ENCODE measurements around the gene GNB1.
A peak's percentile ranks its signal among the peaks of the same experiment; 100 is the strongest.

The GNB1 gene

GRCh38 chr1:1783320-1783719 is 107.6 kb downstream of the GNB1 start:
- no peak for DNase-seq

GRCh38 chr1:1782399-1783221 is 108.3 kb downstream of the GNB1 start:
- DNase-seq = peak; percentile 67

GRCh38 chr1:1781526-1781903 is 109.4 kb downstream of the GNB1 start:
- no peak for DNase-seq

DNA sequence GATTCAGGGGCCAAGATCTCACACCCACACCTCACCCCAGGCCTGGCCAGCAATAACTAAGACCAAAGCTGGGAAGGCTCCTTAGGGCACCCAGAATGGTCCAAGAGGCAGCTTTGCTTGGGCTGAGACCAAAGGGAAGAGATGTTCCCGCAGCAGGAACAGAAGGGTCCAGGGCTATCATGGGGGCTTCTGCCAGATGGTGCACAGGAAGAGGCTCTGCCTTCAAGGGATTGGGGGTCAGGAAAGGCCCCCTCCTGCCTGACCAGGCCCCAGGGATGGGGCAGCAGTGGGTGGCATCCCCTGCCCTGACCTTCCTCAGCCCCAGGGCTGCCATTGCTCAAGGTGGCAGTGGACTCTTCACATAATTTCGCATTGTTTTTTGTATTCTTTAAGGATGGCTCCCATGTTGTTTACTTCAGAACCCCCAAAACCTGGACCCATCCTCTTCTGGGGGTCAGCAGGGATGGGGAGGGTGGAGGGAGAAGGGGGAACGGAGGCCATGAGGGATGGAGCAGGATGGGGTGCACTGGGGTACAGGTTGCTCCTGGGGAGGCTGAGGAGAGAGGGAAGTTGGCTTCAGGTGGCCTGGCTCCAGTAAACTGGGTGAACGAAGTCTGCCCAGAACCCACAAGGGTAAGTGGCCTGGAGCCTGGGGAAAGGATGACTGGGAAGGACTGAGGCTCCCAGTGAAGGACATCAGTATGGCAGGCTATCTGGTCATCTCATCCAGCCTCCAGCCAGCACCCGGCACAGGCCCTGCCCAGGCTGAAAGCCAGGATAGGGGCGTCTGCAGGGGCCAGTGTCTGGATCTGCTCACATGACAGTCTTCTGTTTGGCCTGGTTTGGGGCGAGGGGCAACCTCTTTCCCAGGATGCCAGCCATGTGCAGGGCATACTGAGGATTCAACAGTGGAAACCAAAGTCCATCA is 110.0 kb downstream of the GNB1 start:
- DNase-seq = no peak

GRCh38 chr1:1779691-1780597 is 110.9 kb downstream of the GNB1 start:
- DNase-seq = no peak

DNA sequence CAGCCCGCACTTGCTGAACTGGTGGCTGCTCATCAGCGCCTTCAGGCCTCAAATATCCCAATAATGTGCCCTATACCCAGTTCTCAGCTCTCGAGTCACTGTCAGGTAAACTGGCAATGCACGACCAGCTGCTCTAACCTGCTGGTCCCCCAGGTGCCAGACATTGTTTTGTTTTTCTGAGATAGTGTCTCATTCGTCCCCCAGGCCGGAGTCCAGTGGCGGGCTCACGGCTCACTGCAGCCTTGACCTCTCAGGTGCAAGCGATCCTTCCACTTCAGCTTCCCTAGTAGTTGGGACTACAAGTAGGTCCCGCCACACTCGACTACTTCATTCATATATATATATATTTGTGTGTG is 111.6 kb downstream of the GNB1 start:
- no peak for DNase-seq

DNA sequence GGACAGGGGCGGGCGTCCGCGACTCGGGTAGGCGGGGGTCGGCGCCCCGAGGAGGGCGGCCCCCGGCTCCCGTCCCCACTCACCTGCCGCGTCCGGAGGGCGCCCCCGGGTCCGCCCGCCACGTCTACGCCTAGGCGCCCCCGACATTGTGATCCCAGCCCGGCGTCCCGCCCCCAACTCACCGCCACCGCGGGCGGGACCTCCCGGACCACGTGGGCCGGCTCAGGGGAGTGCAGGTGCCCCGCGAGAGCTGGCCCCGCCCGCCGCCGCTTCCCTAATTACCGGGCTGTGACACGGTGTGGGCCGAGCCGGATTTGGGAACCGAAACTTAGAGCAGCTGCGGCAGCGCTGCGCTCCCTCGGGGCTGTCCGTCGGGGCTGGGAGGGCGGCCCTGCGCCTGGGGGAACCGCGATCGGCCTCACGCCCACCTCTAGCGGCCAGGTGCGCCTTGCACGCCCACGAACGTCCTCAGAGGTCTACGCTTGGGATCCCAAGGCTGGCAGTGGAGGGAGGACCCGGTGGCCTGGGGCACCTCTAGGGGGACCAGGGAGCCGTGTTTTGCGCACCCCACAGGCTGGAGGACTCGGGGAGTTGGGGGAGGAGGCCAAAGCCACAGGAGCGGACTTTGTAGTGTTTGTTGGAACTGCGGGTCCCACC is 112.1 kb downstream of the GNB1 start:
- peak; percentile 76 for DNase-seq

- peak; percentile 75 for DNase-seq
Observed at GRCh38 chr1:1777950-1778662, 112.8 kb downstream of the GNB1 start, which contains the start of gene NADK. TSS of gene NADK (minus strand) at chr1:1778470. CDS start at chr1:1765406, 13,064 bp downstream.

DNA sequence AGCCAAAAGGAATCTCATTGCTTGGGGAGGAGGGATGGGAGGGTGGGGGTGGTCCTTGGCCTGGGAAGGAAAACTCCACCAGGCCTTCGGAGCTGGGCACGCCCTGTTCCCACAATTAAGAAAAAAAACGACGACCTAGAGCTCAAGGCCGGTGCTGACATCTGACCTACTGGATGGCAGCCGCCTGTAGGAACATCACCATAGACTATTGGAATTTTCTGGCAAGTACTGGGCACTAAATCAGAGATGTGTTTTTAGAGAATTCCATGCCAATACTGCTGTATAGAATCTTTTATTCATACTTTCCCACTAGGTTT is 113.3 kb downstream of the GNB1 start:
- DNase-seq = no peak

DNA sequence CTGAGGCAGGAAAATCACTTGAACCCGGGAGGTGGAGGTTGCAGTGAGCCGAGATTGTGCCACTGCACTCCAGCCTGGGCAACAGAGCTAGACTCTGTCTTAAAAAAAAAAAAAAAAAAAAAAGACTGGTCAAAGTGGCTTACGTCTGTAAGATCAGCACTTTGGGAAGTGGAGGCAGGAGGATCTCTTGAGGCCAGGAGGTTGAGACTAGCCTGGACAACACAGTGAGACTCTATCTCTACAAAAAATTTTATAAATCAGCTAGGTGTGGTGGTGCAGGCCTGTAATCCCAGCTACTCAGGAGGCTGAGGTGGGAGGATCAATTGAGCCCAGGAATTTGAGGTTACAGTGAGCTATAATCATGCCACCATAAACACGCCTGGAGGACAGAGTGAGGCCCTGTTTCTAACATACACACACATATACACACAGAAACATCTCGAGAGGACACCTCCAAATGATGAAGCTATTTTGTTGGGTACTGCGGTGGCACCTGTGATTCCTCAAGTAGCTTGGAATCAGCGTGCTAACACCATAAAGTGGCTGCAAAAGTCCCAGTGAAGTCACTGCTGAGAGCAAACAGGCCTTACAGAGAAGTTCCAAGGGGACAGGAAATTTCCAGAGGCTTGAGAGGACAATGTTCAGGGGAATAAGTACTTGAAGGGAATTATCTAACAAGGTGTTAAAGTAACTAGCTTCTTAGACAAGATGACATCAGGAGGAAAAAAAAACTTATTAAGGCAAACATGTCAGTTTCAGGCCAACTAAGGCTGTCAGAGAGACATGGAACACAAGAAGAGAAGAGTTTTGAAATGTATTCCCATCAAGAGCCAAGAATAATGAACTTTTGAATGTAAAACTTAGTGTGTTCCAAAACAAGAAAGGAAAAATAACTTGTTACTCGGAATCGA is 114.0 kb downstream of the GNB1 start:
- no peak for DNase-seq

GRCh38 chr1:1775327-1776226 is 115.3 kb downstream of the GNB1 start:
- DNase-seq = no peak

GRCh38 chr1:1773874-1774273 is 117.0 kb downstream of the GNB1 start:
- no peak for DNase-seq

DNA sequence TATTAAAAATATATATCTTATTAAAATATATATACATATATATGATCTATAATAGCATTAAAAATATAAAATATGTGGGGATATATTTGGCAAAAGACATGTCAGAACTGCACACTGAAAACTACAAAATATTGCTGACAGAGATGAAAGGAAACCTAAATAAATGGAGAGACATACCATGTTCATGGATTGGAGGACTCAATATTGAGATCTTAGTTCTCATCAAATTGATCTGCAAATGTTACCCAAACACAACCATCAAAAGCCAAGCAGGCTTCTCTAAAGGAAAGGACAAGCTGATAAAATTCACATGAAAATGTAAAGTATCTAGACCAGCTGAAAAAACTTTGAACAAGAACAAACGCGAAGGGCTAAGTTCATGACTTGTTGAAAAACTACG is 119.8 kb downstream of the GNB1 start:
- no peak for DNase-seq

GRCh38 chr1:1770102-1770501 is 120.8 kb downstream of the GNB1 start:
- DNase-seq = no peak

DNA sequence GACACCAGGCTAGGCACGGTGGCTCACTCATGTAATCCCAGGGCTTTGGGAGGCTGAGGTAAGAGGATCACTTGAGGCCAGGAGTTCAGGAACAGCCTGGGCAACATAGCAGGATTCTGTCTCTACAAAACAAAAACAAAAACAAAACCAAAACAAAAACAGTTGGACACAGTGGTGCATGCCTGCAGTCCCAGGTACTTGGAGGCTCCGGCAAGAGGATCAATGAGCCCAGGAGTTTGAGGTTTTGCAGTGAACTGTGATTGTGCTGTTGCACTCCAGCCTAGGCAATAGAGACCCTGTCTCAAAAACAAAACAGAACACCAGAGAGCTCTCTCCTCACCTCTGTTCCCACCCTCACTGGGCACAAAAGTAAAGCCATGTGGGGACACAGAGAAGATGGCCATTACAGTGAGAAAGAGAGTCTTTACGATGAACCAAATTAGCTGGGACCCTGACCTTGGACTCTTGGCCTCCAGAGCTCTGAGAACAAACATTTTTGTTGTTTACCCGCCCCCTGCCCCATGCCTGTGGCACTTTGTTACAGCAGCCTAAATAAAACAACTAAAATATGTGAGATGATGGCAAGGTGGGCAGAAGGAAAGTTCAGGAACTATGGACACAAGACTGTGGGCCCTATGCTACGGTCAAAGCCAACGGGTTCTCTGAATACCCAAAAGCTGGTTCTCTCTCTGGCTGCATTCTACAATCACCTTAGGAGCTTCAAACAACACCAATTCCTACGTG is 122.5 kb downstream of the GNB1 start:
- DNase-seq = no peak

DNA sequence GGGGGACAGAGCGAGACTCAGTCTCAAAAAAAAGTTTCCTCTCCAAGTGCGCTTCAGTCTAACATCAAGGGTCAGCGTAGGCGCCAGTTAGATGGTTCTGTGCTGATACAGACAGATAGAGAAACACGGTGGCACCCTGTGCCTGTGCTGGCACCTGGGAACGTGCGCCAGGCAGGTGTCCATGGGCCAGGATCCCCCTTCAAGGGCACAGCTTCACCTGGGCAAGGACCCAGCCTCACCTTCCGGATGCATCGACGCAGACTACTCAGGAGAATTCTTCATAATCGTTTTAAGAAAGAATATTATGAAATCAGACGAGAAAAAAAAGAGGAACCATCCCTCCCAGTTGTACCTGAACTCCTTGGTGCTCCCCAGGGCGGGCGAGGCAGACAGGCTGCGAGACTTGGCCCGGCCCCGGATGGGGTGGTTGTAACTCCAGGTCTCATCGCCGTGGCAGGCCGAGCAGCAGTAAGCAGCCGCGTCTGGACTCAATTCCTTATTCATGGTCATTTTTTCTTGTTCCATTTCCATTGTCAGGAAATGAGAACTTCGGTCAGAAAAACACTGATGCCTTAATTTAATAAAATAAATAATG is 125.9 kb downstream of the GNB1 start:
- no peak for DNase-seq

DNA sequence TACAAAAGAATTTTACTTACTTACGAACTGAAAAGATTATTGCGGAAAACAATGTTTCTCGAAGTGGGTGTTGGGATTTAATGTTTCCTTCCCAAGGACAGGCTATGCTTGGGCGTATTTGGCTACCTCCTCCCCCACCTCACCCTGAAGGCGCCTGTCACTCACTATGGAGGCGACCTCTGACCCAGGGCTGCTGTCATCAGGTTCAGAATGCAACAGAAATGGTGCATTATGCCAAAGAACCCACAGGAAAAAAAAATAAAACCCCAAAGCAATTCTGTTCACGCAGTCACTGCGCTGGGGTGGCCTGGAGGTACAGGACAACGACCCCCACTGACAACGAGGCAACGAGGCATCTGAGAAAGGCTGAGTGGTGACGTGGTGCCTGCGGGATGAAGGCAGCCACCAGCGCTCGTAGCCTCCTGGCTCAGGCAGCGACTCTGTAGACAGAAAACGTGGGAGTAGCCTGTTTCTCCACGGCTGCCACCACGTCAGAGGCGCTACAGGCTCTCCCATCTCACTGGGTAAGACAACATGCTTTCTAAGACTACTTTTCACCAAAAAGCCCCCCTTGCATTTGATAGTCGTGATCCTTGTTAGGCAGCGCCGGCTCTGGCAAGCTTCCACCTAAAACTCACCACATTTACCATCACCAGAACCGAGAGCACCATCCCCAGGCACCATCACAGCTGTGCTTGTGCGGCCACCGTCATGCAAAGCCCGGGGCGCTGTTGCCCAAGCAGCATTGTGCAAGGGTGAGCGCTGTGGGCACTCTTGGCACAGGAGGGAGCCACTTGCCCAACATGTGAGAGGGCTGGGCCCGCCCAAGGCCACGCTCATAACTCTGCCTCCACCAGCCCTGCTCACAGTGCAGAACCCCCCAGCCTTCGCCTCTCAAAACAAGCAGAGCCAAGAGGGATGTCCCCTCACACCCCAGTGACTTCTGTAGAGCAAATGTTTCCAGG is 126.9 kb downstream of the GNB1 start:
- no peak for DNase-seq

Measured in right kidney (tissue), 1 donor.